ACHN (cell line): Measurements from ENCODE around the gene SHOX.
"Not testable (repeated sequence)": the region's sequence is repeated elsewhere in the genome, so short reads cannot be mapped to it uniquely, and the experiment has no call there.

Source experiments
- DNase-seq: peaks from one replicate; pipeline ENCODE4 v3.0.0-alpha.2; 2015
- in situ Hi-C: cut with HindIII; loops from 2 replicates; pipeline ENCODE4 v1.10.0; 2017; ENCODE audit warnings: low sequenced_read_pairs, low pct_ligation_motif_present, low pct_unique_long_range_greater_than_20kb

The SHOX gene

GRCh38 chrX:630612-631496, at the start of gene SHOX:
Gene SHOX, plus strand, starts transcription at chrX:630791. Its CDS starts 107 bp downstream, at chrX:630898.
- DNase-seq, result no peak
- in situ Hi-C loops, result no loop called here

GRCh38 chrX:581066-581465, 49.5 kb upstream of the SHOX start:
- in situ Hi-C loops, result no loop called here

GRCh38 chrX:581720-582298, 48.8 kb upstream of the SHOX start:
- DNase-seq, result no peak
- in situ Hi-C loops, result no loop called here

More at GRCh38 chrX:581066-581465, 49.5 kb upstream of the SHOX start:
- DNase-seq, result no peak

GRCh38 chrX:584572-584971, 46.0 kb upstream of the SHOX start:
- in situ Hi-C loops, result no loop called here
- DNase-seq, result no peak

- in situ Hi-C loops, result no loop called here
- DNase-seq, result no peak
These were observed 45.3 kb upstream of the SHOX start for GRCh38 chrX:585115-585808.

- in situ Hi-C loops, result no loop called here
- DNase-seq, result no peak
These were observed 44.2 kb upstream of the SHOX start for GRCh38 chrX:586351-586750.

- in situ Hi-C loops, DNase-seq: not testable (repeated sequence)
These were observed 41.3 kb upstream of the SHOX start for GRCh38 chrX:589261-589660.

GRCh38 chrX:590693-591404, 39.7 kb upstream of the SHOX start:
- DNase-seq, result no peak
- in situ Hi-C loops, result no loop called here

GRCh38 chrX:599837-600715, 30.5 kb upstream of the SHOX start:
- in situ Hi-C loops, result no loop called here
- no peak for DNase-seq

- DNase-seq, in situ Hi-C loops: not testable (repeated sequence)
These were observed 27.6 kb upstream of the SHOX start for GRCh38 chrX:603029-603428.

GRCh38 chrX:604616-605015, 26.0 kb upstream of the SHOX start:
- in situ Hi-C loops, DNase-seq: not testable (repeated sequence)

GRCh38 chrX:608088-608487, 22.5 kb upstream of the SHOX start:
- DNase-seq, in situ Hi-C loops: not testable (repeated sequence)

GRCh38 chrX:614136-614535, 16.5 kb upstream of the SHOX start:
- in situ Hi-C loops, result no loop called here
- DNase-seq, result no peak

- in situ Hi-C loops, result no loop called here
- no peak for DNase-seq
These were observed 13.2 kb upstream of the SHOX start for GRCh38 chrX:617401-617800.

- in situ Hi-C loops, result no loop called here
- DNase-seq, result no peak
These were observed 12.7 kb upstream of the SHOX start for GRCh38 chrX:617891-618290.

- in situ Hi-C loops, DNase-seq: not testable (repeated sequence)
These were observed 12.3 kb upstream of the SHOX start for GRCh38 chrX:618304-618703.

GRCh38 chrX:618761-619450, 11.7 kb upstream of the SHOX start:
- no peak for DNase-seq
- in situ Hi-C loops, result no loop called here
